ENCODE results near the gene NBEA.

Gene NBEA

GRCh38 chr13:35711909-35712308, 769.8 kb downstream of the NBEA start:
- peaks cover 3% of the 10 kb centered on the region for H3K4me1 ChIP-seq (ENCODE audit: insufficient read depth, insufficient read length)

GRCh38 chr13:35712907-35713761, 771.1 kb downstream of the NBEA start:
- H3K9me3 ChIP-seq (ENCODE audit: insufficient read depth, low read length) = no peaks in the 10 kb centered on the region
- H3K9ac ChIP-seq (ENCODE audit: insufficient read length, low read depth) = no peak overlapping the region
- no peak overlapping the region for H3K4me3 ChIP-seq (ENCODE audit: insufficient read length, low read depth)
- no peak for DNase-seq (ENCODE audit: low read depth, low spot score)
- no peaks in the 10 kb centered on the region for H3K36me3 ChIP-seq (ENCODE audit: insufficient read depth, insufficient read length, low read length)
- TF ChIP-seq YY1 (IDR thresholded peaks at IDR 0.05; ENCODE audit: insufficient read depth, insufficient read length) = no peak
- TF ChIP-seq SUZ12 (IDR thresholded peaks at IDR 0.05; ENCODE audit: extremely low read depth, insufficient read depth, insufficient read length) = no peak
- TF ChIP-seq ZNF274 (IDR thresholded peaks at IDR 0.05; ENCODE audit: low read depth, low read length) = no peak
- no peaks in the 10 kb centered on the region for H3K27me3 ChIP-seq (ENCODE audit: insufficient read depth, insufficient read length)
- H3K4me1 ChIP-seq (ENCODE audit: insufficient read depth, insufficient read length) = peaks cover 3% of the 10 kb centered on the region

More at GRCh38 chr13:35711909-35712308, 769.8 kb downstream of the NBEA start:
- no peak for DNase-seq (ENCODE audit: low read depth, low spot score)
- Histone ChIP-seq H3K27me3 (ENCODE audit: insufficient read depth, insufficient read length) (no peaks in the 10 kb centered on the region), H3K4me3 (ENCODE audit: insufficient read length, low read depth) (no peak overlapping the region), H3K9ac (ENCODE audit: insufficient read length, low read depth) (no peak overlapping the region), H3K36me3 (ENCODE audit: insufficient read depth, insufficient read length, low read length) (no peaks in the 10 kb centered on the region), H3K9me3 (ENCODE audit: insufficient read depth, low read length) (no peaks in the 10 kb centered on the region)
- no peak for TF ChIP-seq YY1 (IDR thresholded peaks at IDR 0.05; ENCODE audit: insufficient read depth, insufficient read length)

- peaks cover 3% of the 10 kb centered on the region for H3K4me1 ChIP-seq (ENCODE audit: insufficient read depth, insufficient read length)
- H3K9me3 ChIP-seq (ENCODE audit: insufficient read depth, low read length) = no peaks in the 10 kb centered on the region
- TF ChIP-seq ZNF274 (IDR thresholded peaks at IDR 0.05; ENCODE audit: low read depth, low read length) (no peak), YY1 (IDR thresholded peaks at IDR 0.05; ENCODE audit: insufficient read depth, insufficient read length) (no peak), SUZ12 (IDR thresholded peaks at IDR 0.05; ENCODE audit: extremely low read depth, insufficient read depth, insufficient read length) (no peak)
- no peaks in the 10 kb centered on the region for H3K27me3 ChIP-seq (ENCODE audit: insufficient read depth, insufficient read length)
- H3K4me3 ChIP-seq (ENCODE audit: insufficient read length, low read depth) = no peak overlapping the region
- no peaks in the 10 kb centered on the region for H3K36me3 ChIP-seq (ENCODE audit: insufficient read depth, insufficient read length, low read length)
- H3K9ac ChIP-seq (ENCODE audit: insufficient read length, low read depth) = no peak overlapping the region
- DNase-seq (ENCODE audit: low read depth, low spot score) = no peak
Measured at GRCh38 chr13:35714121-35714520, 772.1 kb downstream of the NBEA start.

GRCh38 chr13:35714588-35715377, 772.7 kb downstream of the NBEA start:
- H3K9ac ChIP-seq (ENCODE audit: insufficient read length, low read depth) = no peak overlapping the region
- no peaks in the 10 kb centered on the region for H3K27me3 ChIP-seq (ENCODE audit: insufficient read depth, insufficient read length)
- no peak for DNase-seq (ENCODE audit: low read depth, low spot score)
- no peak overlapping the region for H3K4me3 ChIP-seq (ENCODE audit: insufficient read length, low read depth)
- TF ChIP-seq ZNF274 (IDR thresholded peaks at IDR 0.05; ENCODE audit: low read depth, low read length) (no peak), SUZ12 (IDR thresholded peaks at IDR 0.05; ENCODE audit: extremely low read depth, insufficient read depth, insufficient read length) (no peak), YY1 (IDR thresholded peaks at IDR 0.05; ENCODE audit: insufficient read depth, insufficient read length) (no peak)
- H3K4me1 ChIP-seq (ENCODE audit: insufficient read depth, insufficient read length) = peaks cover 3% of the 10 kb centered on the region
- H3K9me3 ChIP-seq (ENCODE audit: insufficient read depth, low read length) = no peaks in the 10 kb centered on the region
- H3K36me3 ChIP-seq (ENCODE audit: insufficient read depth, insufficient read length, low read length) = no peaks in the 10 kb centered on the region

- H3K9me3 ChIP-seq (ENCODE audit: insufficient read depth, low read length) = no peaks in the 10 kb centered on the region
- no peak for TF ChIP-seq ZNF274 (IDR thresholded peaks at IDR 0.05; ENCODE audit: low read depth, low read length)
- no peak for TF ChIP-seq YY1 (IDR thresholded peaks at IDR 0.05; ENCODE audit: insufficient read depth, insufficient read length)
- TF ChIP-seq SUZ12 (IDR thresholded peaks at IDR 0.05; ENCODE audit: extremely low read depth, insufficient read depth, insufficient read length) = no peak
- H3K36me3 ChIP-seq (ENCODE audit: insufficient read depth, insufficient read length, low read length) = no peaks in the 10 kb centered on the region
- no peak overlapping the region for H3K9ac ChIP-seq (ENCODE audit: insufficient read length, low read depth)
- H3K4me3 ChIP-seq (ENCODE audit: insufficient read length, low read depth) = no peak overlapping the region
- no peak for DNase-seq (ENCODE audit: low read depth, low spot score)
- no peaks in the 10 kb centered on the region for H3K27me3 ChIP-seq (ENCODE audit: insufficient read depth, insufficient read length)
- H3K4me1 ChIP-seq (ENCODE audit: insufficient read depth, insufficient read length) = peaks cover 3% of the 10 kb centered on the region
Measured at GRCh38 chr13:35716186-35716585, 774.1 kb downstream of the NBEA start.

- no peaks in the 10 kb centered on the region for H3K36me3 ChIP-seq (ENCODE audit: insufficient read depth, insufficient read length, low read length)
- no peak overlapping the region for H3K4me3 ChIP-seq (ENCODE audit: insufficient read length, low read depth)
- DNase-seq (ENCODE audit: low read depth, low spot score) = no peak
- no peak overlapping the region for H3K9ac ChIP-seq (ENCODE audit: insufficient read length, low read depth)
- H3K4me1 ChIP-seq (ENCODE audit: insufficient read depth, insufficient read length) = peaks cover 3% of the 10 kb centered on the region
- H3K9me3 ChIP-seq (ENCODE audit: insufficient read depth, low read length) = no peaks in the 10 kb centered on the region
- H3K27me3 ChIP-seq (ENCODE audit: insufficient read depth, insufficient read length) = no peaks in the 10 kb centered on the region
- no peak for TF ChIP-seq SUZ12 (IDR thresholded peaks at IDR 0.05; ENCODE audit: extremely low read depth, insufficient read depth, insufficient read length)
- no peak for TF ChIP-seq ZNF274 (IDR thresholded peaks at IDR 0.05; ENCODE audit: low read depth, low read length)
- no peak for TF ChIP-seq YY1 (IDR thresholded peaks at IDR 0.05; ENCODE audit: insufficient read depth, insufficient read length)
Measured at GRCh38 chr13:35716729-35717128, 774.7 kb downstream of the NBEA start.

GRCh38 chr13:35718084-35718483, 776.0 kb downstream of the NBEA start:
- Histone ChIP-seq H3K36me3 (ENCODE audit: insufficient read depth, insufficient read length, low read length) (no peaks in the 10 kb centered on the region), H3K4me1 (ENCODE audit: insufficient read depth, insufficient read length) (peaks cover 3% of the 10 kb centered on the region), H3K27me3 (ENCODE audit: insufficient read depth, insufficient read length) (no peaks in the 10 kb centered on the region), H3K4me3 (ENCODE audit: insufficient read length, low read depth) (no peak overlapping the region), H3K9me3 (ENCODE audit: insufficient read depth, low read length) (no peaks in the 10 kb centered on the region), H3K9ac (ENCODE audit: insufficient read length, low read depth) (no peak overlapping the region)
- TF ChIP-seq ZNF274 (IDR thresholded peaks at IDR 0.05; ENCODE audit: low read depth, low read length) (no peak), YY1 (IDR thresholded peaks at IDR 0.05; ENCODE audit: insufficient read depth, insufficient read length) (no peak), SUZ12 (IDR thresholded peaks at IDR 0.05; ENCODE audit: extremely low read depth, insufficient read depth, insufficient read length) (no peak)
- DNase-seq (ENCODE audit: low read depth, low spot score) = no peak

Measured in NT2/D1 (cell line).